ENCODE results near the gene SPEM3. TPM values are rescaled to one million over a fixed set of nuclear protein-coding genes. Genes with fewer than 3 reads are reported as not detected.
"Not testable (repeated sequence)": the region's sequence is repeated elsewhere in the genome, so short reads cannot be mapped to it uniquely, and the experiment has no call there.

Gene SPEM3
- polyA plus RNA-seq, 6 donors from 2014 or later: not detected

DNA sequence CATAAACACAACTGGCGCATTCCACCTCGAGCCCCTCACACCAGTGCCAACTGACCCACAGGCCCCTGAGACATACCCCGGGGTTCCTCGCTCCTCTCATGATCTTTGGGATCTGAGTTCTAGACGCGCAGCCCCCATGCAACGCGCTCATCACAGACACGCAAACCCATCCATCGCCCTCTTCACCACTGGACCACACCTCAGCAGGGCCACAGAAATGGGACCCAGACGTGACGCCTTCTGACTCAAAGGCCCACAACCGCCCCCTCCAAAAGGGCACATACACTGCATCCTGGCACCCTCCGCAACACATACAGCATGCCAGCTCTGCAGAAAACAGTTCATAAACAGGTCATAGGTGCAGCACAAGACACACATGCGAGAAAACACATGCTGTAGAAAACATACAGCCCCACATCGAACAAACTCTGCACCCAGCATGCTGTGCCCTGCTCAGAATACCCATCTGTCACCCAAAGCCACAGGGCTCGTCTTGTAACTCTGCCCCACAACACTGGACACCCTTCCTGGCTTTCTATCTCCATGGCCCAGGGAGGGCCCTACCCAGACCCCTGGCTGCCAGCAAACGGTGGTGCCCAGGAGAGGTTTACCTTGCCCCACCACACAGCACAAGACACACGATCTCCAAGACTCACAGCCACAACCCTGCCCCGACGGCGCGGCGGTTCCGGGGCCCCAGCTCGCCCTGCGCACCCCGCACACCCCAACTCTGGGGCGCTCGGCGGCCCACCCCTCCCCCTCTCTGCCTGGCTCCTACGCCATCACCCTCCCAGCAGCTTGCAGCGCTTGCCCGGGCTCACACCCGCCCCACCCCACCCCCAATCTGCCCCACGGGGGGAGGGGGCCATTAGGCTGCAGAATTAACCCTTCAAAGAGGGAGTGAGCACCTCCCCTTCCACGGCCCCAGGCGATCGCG is 49.9 kb downstream of the SPEM3 start:
- peak overlapping the region; percentile 87 to 97 (median 92) for H3K4me3 Mint-ChIP-seq
- H3K36me3 Mint-ChIP-seq: no peaks in the 10 kb centered on the region
- no peaks in the 10 kb centered on the region for H3K9me3 Mint-ChIP-seq
- H3K4me1 Mint-ChIP-seq: peaks cover 60 to 80% (median 69%) of the 10 kb centered on the region in 3 donors
- ATAC-seq (ENCODE audit: low read depth in 2 of 2) (peak; percentile 44 to 47), DNase-seq (peak; percentile 59)
- no peaks in the 10 kb centered on the region for H3K27me3 Mint-ChIP-seq
- H3K27ac Mint-ChIP-seq: peak overlapping the region; percentile 86 to 100 (median 91)

- no peaks in the 10 kb centered on the region for H3K36me3 Mint-ChIP-seq
- peak; percentile 66 for DNase-seq
- H3K27ac Mint-ChIP-seq: peak within 1 kb of the TSS; percentile 92 to 100 (median 95)
- no peaks in the 10 kb centered on the region for H3K9me3 Mint-ChIP-seq
- ATAC-seq (ENCODE audit: low read depth in 2 of 2): peak; percentile 9 to 16
- H3K4me3 Mint-ChIP-seq: peak within 1 kb of the TSS; percentile 87 to 97 (median 94)
- H3K4me1 Mint-ChIP-seq: peaks cover 62 to 75% (median 74%) of the 10 kb centered on the region in 3 donors
- H3K27me3 Mint-ChIP-seq: no peaks in the 10 kb centered on the region
Measured at GRCh38 chr17:7479213-7480088, 50.8 kb downstream of the SPEM3 start, which contains the start of gene ZBTB4. TSS of gene ZBTB4 (minus strand) at chr17:7479631. CDS start at chr17:7466801, 12,830 bp downstream.

- Mint-ChIP-seq H3K4me1 (peaks cover 68 to 81% (median 79%) of the 10 kb centered on the region in 3 donors), H3K27me3 (no peaks in the 10 kb centered on the region), H3K9me3 (no peaks in the 10 kb centered on the region), H3K4me3 (peak overlapping the region; percentile 82 to 95 (median 93)), H3K27ac (peak overlapping the region; percentile 84 to 100 (median 94)), H3K36me3 (no peaks in the 10 kb centered on the region)
- DNase-seq (no peak), ATAC-seq (ENCODE audit: low read depth in 2 of 2) (no peak)
Measured at GRCh38 chr17:7480089-7480384, 51.4 kb downstream of the SPEM3 start.

- H3K9me3 Mint-ChIP-seq; ATAC-seq (ENCODE audit: low read depth in 2 of 2); H3K36me3 Mint-ChIP-seq; DNase-seq; H3K27me3 Mint-ChIP-seq: not testable (repeated sequence)
- peak within 1 kb of the TSS; percentile 90 to 100 (median 94) for H3K27ac Mint-ChIP-seq
- peaks cover 70 to 81% (median 81%) of the 10 kb centered on the region in 3 donors for H3K4me1 Mint-ChIP-seq
- peak within 1 kb of the TSS; percentile 91 to 100 (median 94) for H3K4me3 Mint-ChIP-seq
Measured at GRCh38 chr17:7481275-7481674, 52.6 kb downstream of the SPEM3 start, which contains the start of gene SLC35G6. TSS of gene SLC35G6 (plus strand) at chr17:7481446. CDS start at chr17:7481517, 71 bp downstream.

DNA sequence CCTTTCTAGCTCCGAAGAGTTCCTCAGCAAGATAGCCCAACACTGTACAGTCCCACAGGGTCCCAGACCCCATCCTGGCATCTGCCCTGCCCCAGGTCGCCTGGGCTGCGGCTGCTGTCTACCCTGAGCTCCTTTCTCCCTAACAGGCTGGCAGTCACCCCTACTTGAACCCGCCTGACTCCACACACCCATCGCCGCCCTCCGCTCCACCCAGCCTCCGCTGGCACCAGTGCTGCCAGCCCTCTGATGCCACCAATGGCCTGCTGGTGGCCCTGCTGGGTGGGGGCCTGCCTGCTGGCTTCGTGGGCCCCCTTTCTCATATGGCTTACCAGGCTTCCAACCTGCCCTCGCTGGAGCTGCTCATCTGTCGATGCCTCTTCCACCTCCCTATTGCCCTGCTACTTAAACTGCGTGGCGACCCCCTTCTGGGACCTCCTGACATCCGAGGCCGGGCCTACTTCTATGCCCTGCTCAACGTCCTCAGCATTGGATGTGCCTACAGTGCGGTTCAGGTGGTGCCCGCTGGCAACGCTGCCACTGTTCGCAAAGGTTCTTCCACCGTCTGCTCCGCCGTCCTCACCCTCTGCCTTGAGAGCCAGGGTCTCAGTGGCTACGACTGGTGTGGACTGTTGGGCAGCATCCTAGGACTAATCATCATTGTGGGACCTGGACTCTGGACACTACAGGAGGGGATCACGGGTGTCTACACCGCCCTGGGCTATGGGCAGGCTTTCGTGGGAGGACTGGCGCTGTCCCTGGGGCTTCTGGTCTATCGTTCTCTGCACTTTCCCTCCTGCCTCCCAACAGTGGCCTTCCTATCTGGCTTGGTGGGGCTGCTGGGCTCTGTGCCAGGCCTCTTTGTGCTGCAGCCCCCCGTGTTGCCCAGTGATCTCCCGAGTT is 53.4 kb downstream of the SPEM3 start:
- H3K36me3 Mint-ChIP-seq; H3K27me3 Mint-ChIP-seq; DNase-seq; ATAC-seq (ENCODE audit: low read depth in 2 of 2); H3K9me3 Mint-ChIP-seq: not testable (repeated sequence)
- H3K4me3 Mint-ChIP-seq: peak overlapping the region; percentile 85 to 100 (median 98)
- H3K4me1 Mint-ChIP-seq: peaks cover 66 to 80% (median 79%) of the 10 kb centered on the region in 3 donors
- peak overlapping the region; percentile 92 to 100 (median 100) for H3K27ac Mint-ChIP-seq

Other genes with a start within 250 kb of the SPEM3 start
- gene ASGR1, start 249.5 kb upstream of the SPEM3 start, polyA plus RNA-seq (ENCODE audit: low read depth in 6 of 6): under 1 TPM in 1 of 6 donors, not detected in 5; 0.19 TPM
- gene DLG4, start 209.0 kb upstream of the SPEM3 start, polyA plus RNA-seq (ENCODE audit: low read depth in 6 of 6): under 1 TPM in 5 of 6 donors, not detected in 1; 0.06 to 0.29 (median 0.22) TPM
- gene ACADVL, start 208.9 kb upstream of the SPEM3 start, polyA plus RNA-seq (ENCODE audit: low read depth in 6 of 6): 100 to 1,000 TPM in 1 of 6 donors, 10 to 100 TPM in 5; 63.9 to 102 (median 75.0) TPM
- gene DVL2, start 194.3 kb upstream of the SPEM3 start, polyA plus RNA-seq (ENCODE audit: low read depth in 6 of 6): 10 to 100 TPM; 23.4 to 33.1 (median 25.5) TPM
- 10 to 100 TPM; 11.9 to 24.2 (median 20.5) TPM for gene PHF23, start 189.4 kb upstream of the SPEM3 start, polyA plus RNA-seq (ENCODE audit: low read depth in 6 of 6)
- gene GABARAP, start 186.4 kb upstream of the SPEM3 start, polyA plus RNA-seq (ENCODE audit: low read depth in 6 of 6): 1,000 to 10,000 TPM in 4 of 6 donors, 100 to 1,000 TPM in 2; 833 to 1,381 (median 1,181) TPM
- gene CTDNEP1, start 177.1 kb upstream of the SPEM3 start, polyA plus RNA-seq (ENCODE audit: low read depth in 6 of 6): 10 to 100 TPM; 44.6 to 90.2 (median 53.0) TPM
- gene ELP5, start 176.6 kb upstream of the SPEM3 start, polyA plus RNA-seq (ENCODE audit: low read depth in 6 of 6): 10 to 100 TPM; 54.2 to 94.8 (median 80.6) TPM
- 1 to 10 TPM in 5 of 6 donors, not detected in 1; 2.9 to 6.9 (median 4.8) TPM for gene CLDN7, start 166.4 kb upstream of the SPEM3 start, polyA plus RNA-seq (ENCODE audit: low read depth in 6 of 6)
- gene SLC2A4, start 147.1 kb upstream of the SPEM3 start, polyA plus RNA-seq (ENCODE audit: low read depth in 6 of 6): not detected
- not detected for gene YBX2, start 134.2 kb upstream of the SPEM3 start, polyA plus RNA-seq (ENCODE audit: low read depth in 6 of 6)
- 100 to 1,000 TPM; 195 to 802 (median 516) TPM for gene EIF5A, start 121.2 kb upstream of the SPEM3 start, polyA plus RNA-seq (ENCODE audit: low read depth in 6 of 6)
- gene GPS2, start 113.5 kb upstream of the SPEM3 start, polyA plus RNA-seq (ENCODE audit: low read depth in 6 of 6): 100 to 1,000 TPM; 103 to 131 (median 107) TPM
- gene NEURL4, start 99.5 kb upstream of the SPEM3 start, polyA plus RNA-seq (ENCODE audit: low read depth in 6 of 6): 1 to 10 TPM in 5 of 6 donors, not detected in 1; 1.2 to 2.7 (median 1.9) TPM
- gene ACAP1, start 92.3 kb upstream of the SPEM3 start, polyA plus RNA-seq (ENCODE audit: low read depth in 6 of 6): 100 to 1,000 TPM; 117 to 177 (median 155) TPM
- 10 to 100 TPM in 2 of 6 donors, 1 to 10 TPM in 4; 3.3 to 13.2 (median 8.3) TPM for gene KCTD11, start 76.7 kb upstream of the SPEM3 start, polyA plus RNA-seq (ENCODE audit: low read depth in 6 of 6)
- not detected for gene TMEM95, start 73.7 kb upstream of the SPEM3 start, polyA plus RNA-seq (ENCODE audit: low read depth in 6 of 6)
- 1 to 10 TPM; 1.2 to 4.2 (median 2.5) TPM for gene TNK1, start 47.8 kb upstream of the SPEM3 start, polyA plus RNA-seq (ENCODE audit: low read depth in 6 of 6)
- 10 to 100 TPM; 43.1 to 73.4 (median 59.1) TPM for gene PLSCR3, start 34.3 kb upstream of the SPEM3 start, polyA plus RNA-seq (ENCODE audit: low read depth in 6 of 6)
- 10 to 100 TPM; 73.4 to 90.2 (median 81.3) TPM for gene TMEM256, start 24.8 kb upstream of the SPEM3 start, polyA plus RNA-seq (ENCODE audit: low read depth in 6 of 6)
- not detected for gene NLGN2, start 21.0 kb upstream of the SPEM3 start, polyA plus RNA-seq (ENCODE audit: low read depth in 6 of 6)
- not detected for gene SPEM1, start 8.5 kb upstream of the SPEM3 start, polyA plus RNA-seq (ENCODE audit: low read depth in 6 of 6)
- gene SPEM2, start 3.2 kb upstream of the SPEM3 start, polyA plus RNA-seq (ENCODE audit: low read depth in 6 of 6): not detected
- gene TMEM102, start 6.6 kb downstream of the SPEM3 start, polyA plus RNA-seq (ENCODE audit: low read depth in 6 of 6): 10 to 100 TPM in 5 of 6 donors, 1 to 10 TPM in 1; 9.6 to 19.8 (median 13.5) TPM
- gene FGF11, start 10.7 kb downstream of the SPEM3 start, polyA plus RNA-seq (ENCODE audit: low read depth in 6 of 6): under 1 TPM in 1 of 6 donors, not detected in 5; 0.16 TPM
- 10 to 100 TPM; 12.6 to 21.6 (median 15.6) TPM for gene CHRNB1, start 16.2 kb downstream of the SPEM3 start, polyA plus RNA-seq (ENCODE audit: low read depth in 6 of 6)
- 10 to 100 TPM in 4 of 6 donors, 1 to 10 TPM in 2; 5.3 to 19.2 (median 10.5) TPM for gene ZBTB4, start 50.8 kb downstream of the SPEM3 start, polyA plus RNA-seq (ENCODE audit: low read depth in 6 of 6)
- under 1 TPM in 2 of 6 donors, not detected in 4; 0.14 to 0.39 TPM for gene SLC35G6, start 52.6 kb downstream of the SPEM3 start, polyA plus RNA-seq (ENCODE audit: low read depth in 6 of 6)
- 10 to 100 TPM; 13.6 to 88.9 (median 47.1) TPM for gene POLR2A, start 55.5 kb downstream of the SPEM3 start, polyA plus RNA-seq (ENCODE audit: low read depth in 6 of 6)
- 10 to 100 TPM; 21.6 to 33.3 (median 28.0) TPM for gene TNFSF12, start 120.2 kb downstream of the SPEM3 start, polyA plus RNA-seq (ENCODE audit: low read depth in 6 of 6)
- gene TNFSF13, start 129.9 kb downstream of the SPEM3 start, polyA plus RNA-seq (ENCODE audit: low read depth in 6 of 6): 10 to 100 TPM; 32.2 to 43.1 (median 38.5) TPM
- gene SENP3, start 133.1 kb downstream of the SPEM3 start, polyA plus RNA-seq (ENCODE audit: low read depth in 6 of 6): 10 to 100 TPM; 16.0 to 21.9 (median 18.2) TPM
- gene CD68, start 150.8 kb downstream of the SPEM3 start, polyA plus RNA-seq (ENCODE audit: low read depth in 6 of 6): 1 to 10 TPM; 3.3 to 7.4 (median 6.8) TPM
- 10 to 100 TPM; 27.8 to 59.7 (median 43.1) TPM for gene MPDU1, start 155.0 kb downstream of the SPEM3 start, polyA plus RNA-seq (ENCODE audit: low read depth in 6 of 6)
- not detected for gene SOX15, start 161.2 kb downstream of the SPEM3 start, polyA plus RNA-seq (ENCODE audit: low read depth in 6 of 6)
- 10 to 100 TPM in 5 of 6 donors, 1 to 10 TPM in 1; 7.8 to 20.1 (median 12.5) TPM for gene FXR2, start 186.0 kb downstream of the SPEM3 start, polyA plus RNA-seq (ENCODE audit: low read depth in 6 of 6)
- 10 to 100 TPM; 34.2 to 42.5 (median 35.9) TPM for gene SAT2, start 199.0 kb downstream of the SPEM3 start, polyA plus RNA-seq (ENCODE audit: low read depth in 6 of 6)
- gene SHBG, start 201.3 kb downstream of the SPEM3 start, polyA plus RNA-seq (ENCODE audit: low read depth in 6 of 6): not detected
- under 1 TPM in 2 of 6 donors, not detected in 4; 0.08 to 0.21 TPM for gene ATP1B2, start 222.1 kb downstream of the SPEM3 start, polyA plus RNA-seq (ENCODE audit: low read depth in 6 of 6)

All from naive B cell (primary cell).